SU-DHL-6 (cell line): ENCODE data around the gene UGT3A1.

Source experiments
- CTCF ChIP-seq: fragments of 200-600 bp; sonication (generic); IDR thresholded peaks from one replicate; pipeline ENCODE4 v1.5.1; 2017; ENCODE audit warnings: antibody characterized with exemption, mild to moderate bottlenecking, low read length, moderate library complexity; ENCODE audit not compliant: insufficient read depth, poor library complexity, severe bottlenecking
- EZH2phosphoT487 ChIP-seq: fragments of 200-600 bp; sonication (generic), shearing (Covaris generic); conservative IDR thresholded peaks from 2 replicates; pipeline ENCODE4 v1.6.1; 2018; ENCODE audit warnings: mild to moderate bottlenecking, antibody characterized with exemption, low read length, moderate library complexity, mixed read lengths

- TF ChIP-seq CTCF (no peak), EZH2phosphoT487 (no peak)
Measured at GRCh38 chr5:35947085-35947484, 44.1 kb downstream of the UGT3A1 start.
